ENCODE measurements around the gene FCER2.
A peak's percentile ranks its signal among the peaks of the same experiment; 100 is the strongest.

The FCER2 gene

DNA sequence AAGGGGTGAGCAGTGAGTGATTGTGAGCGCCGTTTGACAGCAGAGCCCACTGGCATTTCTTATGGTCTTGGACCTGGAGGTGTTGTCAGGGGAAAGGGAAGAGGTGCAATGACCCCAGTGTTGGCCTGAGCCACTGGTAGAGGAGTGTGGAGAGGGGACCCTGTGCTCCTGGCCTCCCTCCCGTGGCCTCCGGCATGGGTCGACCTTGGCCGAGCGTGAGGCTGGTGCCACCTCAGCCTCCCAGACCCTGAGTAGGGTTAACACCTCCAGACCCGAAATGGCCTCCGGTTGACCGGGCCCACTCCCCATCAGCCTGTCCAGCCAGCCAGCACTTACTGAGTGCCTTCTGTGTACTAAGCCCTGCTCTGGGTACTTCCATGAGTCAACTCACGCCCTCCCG lies 14.8 kb downstream of the FCER2 start:
- Mint-ChIP-seq H3K4me1 (ENCODE audit: low read depth in 2 of 2) (peaks cover 5 to 9% of the 10 kb centered on the region in 2 donors), H3K4me3 (no peak overlapping the region), H3K27me3 (no peaks in the 10 kb centered on the region), H3K9me3 (no peaks in the 10 kb centered on the region), H3K36me3 (ENCODE audit: insufficient read depth) (peaks cover 31% of the 10 kb centered on the region), H3K27ac (no peak overlapping the region)
- no peak for ATAC-seq (replicated peaks)
- DNase-seq: no peak

DNA sequence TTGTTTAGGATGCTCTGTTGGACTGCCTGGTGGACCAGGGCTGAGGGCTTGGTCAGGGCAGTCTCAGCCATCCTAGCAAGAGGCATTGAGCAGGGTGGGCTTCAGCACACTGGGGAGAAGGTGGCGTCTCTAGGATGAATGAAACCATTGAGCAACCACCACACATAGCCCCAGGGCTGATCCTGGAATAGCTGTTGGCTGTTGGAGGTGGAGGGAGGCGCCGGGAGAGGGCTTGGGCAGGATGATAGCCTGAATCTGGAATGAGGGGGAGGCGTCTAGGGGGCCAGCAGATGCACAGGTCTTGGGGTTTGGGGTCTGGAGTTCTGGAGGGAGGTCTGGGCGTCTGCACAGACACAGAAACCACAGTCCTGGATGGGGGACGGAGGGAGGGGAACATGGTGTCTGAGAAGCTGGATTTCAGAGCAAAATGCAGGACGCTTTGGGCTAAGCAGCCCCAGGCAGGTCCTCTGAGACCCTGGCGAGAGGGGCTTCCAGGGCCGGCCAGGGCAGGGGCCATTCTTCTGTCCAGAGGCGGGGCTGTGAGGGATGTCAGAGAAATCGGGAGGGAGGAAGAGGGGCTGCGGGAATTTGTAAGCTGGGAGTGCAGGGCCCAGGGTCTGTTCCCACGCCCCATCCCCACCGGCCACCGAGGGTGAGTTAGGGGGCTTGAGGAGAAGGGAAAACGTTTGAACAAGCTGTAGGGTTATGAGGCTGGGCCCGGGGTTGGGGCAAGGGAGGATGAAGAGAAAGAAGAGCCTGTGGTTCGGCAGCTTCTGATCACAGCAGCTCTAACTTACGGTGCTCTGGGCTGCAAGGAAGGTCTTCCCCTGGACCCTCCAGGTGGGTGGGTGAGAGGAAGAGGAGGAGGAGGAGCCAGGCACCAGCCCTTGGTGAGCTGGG lies 16.1 kb downstream of the FCER2 start:
- H3K4me1 Mint-ChIP-seq (ENCODE audit: low read depth in 2 of 2): peaks cover 12 to 19% of the 10 kb centered on the region in 2 donors
- H3K27ac Mint-ChIP-seq: no peak overlapping the region
- no peak for ATAC-seq (replicated peaks)
- H3K27me3 Mint-ChIP-seq: no peaks in the 10 kb centered on the region
- H3K9me3 Mint-ChIP-seq: no peaks in the 10 kb centered on the region
- H3K4me3 Mint-ChIP-seq: no peak overlapping the region
- no peak for DNase-seq
- peaks cover 42% of the 10 kb centered on the region for H3K36me3 Mint-ChIP-seq (ENCODE audit: insufficient read depth)

DNA sequence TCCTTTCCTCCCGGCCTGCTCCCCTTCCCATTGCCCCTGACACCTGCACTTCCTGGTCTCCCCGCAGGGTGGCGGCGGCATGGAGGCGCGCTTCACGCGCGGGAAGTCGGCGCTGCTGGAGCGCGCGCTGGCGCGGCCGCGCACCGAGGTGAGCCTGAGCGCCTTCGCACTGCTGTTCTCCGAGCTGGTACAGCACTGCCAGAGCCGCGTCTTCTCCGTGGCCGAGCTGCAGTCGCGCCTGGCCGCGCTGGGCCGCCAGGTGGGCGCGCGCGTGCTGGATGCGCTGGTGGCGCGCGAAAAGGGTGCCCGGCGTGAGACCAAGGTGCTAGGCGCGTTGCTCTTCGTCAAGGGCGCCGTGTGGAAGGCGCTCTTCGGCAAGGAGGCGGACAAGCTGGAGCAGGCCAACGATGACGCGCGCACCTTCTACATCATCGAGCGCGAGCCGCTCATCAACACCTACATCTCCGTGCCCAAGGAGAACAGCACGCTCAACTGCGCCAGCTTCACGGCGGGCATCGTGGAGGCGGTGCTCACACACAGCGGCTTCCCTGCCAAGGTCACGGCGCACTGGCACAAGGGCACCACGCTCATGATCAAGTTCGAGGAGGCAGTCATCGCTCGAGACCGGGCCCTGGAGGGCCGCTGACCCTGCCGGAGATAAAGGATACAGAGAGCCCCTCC lies 19.6 kb downstream of the FCER2 start:
- Mint-ChIP-seq H3K27ac (peak overlapping the region in 1 of 2 donors; percentile 96), H3K4me1 (ENCODE audit: low read depth in 2 of 2) (peaks cover 33 to 34% of the 10 kb centered on the region in 2 donors), H3K36me3 (ENCODE audit: insufficient read depth) (peaks cover 50% of the 10 kb centered on the region), H3K9me3 (no peaks in the 10 kb centered on the region), H3K27me3 (peaks cover 13 to 25% of the 10 kb centered on the region in 2 donors), H3K4me3 (peak overlapping the region; percentile 94 to 95)
- no peak for ATAC-seq (replicated peaks)
- DNase-seq: no peak

DNA sequence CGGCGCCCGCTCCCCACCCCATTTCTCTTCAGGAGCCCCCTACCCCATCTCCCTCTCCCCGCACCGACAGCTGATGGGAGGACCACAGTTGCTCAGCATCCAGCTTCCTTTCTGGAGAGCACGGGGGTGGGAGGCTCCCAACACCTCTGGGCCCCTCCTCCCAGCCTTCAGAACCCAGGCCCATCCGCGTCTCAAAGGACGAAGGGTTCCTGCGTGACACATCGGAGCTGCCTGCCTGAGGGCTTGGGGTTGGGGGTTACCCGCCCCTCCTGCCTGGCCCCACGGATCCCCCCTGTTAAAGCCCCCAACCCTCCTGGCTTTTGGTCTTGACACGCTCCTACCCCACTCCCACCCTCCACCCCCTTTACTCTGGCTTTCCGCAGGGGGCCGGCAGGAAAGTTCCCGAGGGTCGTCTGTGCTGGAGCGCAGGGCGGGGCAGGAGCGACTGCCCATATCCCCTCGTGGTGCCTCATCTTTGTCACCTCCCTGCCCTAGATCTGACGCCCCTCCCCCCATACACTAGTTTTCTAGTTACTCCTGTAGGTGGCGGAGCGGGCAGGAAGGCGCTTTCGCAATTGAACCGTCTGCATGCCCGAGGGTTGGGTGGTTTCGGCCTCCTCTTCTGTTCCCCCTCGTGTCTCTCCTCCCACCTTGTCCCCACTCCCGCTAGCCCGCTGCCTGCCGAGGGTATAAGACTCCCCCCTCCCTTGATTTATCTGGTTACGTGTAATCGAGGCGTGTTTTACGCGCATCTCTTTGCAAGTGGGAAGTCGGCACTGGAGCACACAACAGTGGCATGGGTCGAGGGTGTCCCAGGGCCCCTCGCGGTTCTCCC lies 20.4 kb downstream of the FCER2 start:
- Mint-ChIP-seq H3K4me1 (ENCODE audit: low read depth in 2 of 2) (peaks cover 33 to 38% of the 10 kb centered on the region in 2 donors), H3K36me3 (ENCODE audit: insufficient read depth) (peaks cover 50% of the 10 kb centered on the region), H3K27me3 (peaks cover 20 to 32% of the 10 kb centered on the region in 2 donors), H3K27ac (peak overlapping the region; percentile 92 to 96), H3K4me3 (peak overlapping the region; percentile 94 to 95), H3K9me3 (no peaks in the 10 kb centered on the region)
- ATAC-seq (replicated peaks): peak; percentile 55
- peak; percentile 76 to 84 (median 78) for DNase-seq

DNA sequence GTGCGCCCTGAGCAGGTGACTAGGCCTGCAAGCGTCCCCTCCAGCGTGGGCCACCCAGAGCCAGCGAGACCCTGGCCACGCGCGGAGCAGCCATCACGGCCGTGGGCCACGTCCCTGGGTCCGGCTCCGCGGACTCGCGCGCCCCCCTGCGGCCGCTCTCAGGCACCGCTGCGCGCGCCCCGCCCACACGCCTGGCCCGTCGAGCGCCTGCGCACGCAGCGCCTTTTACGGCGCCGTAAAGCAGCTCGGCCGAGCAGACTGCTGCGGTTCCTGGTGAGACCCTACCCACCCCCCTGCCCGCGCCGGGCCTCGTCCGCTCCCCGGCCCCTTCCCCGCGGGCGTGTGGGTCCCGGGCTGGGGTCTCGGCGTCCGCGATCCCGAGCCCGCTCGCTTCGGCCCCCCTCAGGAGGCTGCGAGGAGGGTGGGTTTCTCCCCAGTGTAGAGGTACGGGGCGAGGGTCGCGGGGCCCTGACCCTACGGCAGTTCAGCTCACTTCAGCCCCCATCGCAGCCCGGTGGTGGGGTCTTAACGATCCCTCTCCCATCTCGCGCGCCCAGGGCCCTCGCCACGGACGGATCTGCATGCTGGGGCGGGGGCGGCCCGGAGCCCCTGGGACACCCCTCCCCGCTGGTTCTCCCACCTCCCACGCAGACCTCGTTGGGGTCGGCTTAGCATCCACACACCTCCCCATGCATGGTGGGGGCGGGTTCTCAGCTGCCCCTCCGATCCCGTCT lies 21.2 kb downstream of the FCER2 start, which contains the start of gene TRAPPC5:
TSS of gene TRAPPC5 (plus strand) at position 228 of the 734 bp plus-strand sequence. CDS start 1,421 bp downstream, outside the sequence.
- ATAC-seq (replicated peaks): peak; percentile 68
- peak within 1 kb of the TSS; percentile 94 to 95 for H3K4me3 Mint-ChIP-seq
- peaks cover 48% of the 10 kb centered on the region for H3K36me3 Mint-ChIP-seq (ENCODE audit: insufficient read depth)
- peak; percentile 80 to 89 (median 87) for DNase-seq
- no peaks in the 10 kb centered on the region for H3K9me3 Mint-ChIP-seq
- peaks cover 28 to 40% of the 10 kb centered on the region in 2 donors for H3K27me3 Mint-ChIP-seq
- peak within 1 kb of the TSS; percentile 92 to 96 for H3K27ac Mint-ChIP-seq
- H3K4me1 Mint-ChIP-seq (ENCODE audit: low read depth in 2 of 2): peaks cover 33 to 40% of the 10 kb centered on the region in 2 donors

DNA sequence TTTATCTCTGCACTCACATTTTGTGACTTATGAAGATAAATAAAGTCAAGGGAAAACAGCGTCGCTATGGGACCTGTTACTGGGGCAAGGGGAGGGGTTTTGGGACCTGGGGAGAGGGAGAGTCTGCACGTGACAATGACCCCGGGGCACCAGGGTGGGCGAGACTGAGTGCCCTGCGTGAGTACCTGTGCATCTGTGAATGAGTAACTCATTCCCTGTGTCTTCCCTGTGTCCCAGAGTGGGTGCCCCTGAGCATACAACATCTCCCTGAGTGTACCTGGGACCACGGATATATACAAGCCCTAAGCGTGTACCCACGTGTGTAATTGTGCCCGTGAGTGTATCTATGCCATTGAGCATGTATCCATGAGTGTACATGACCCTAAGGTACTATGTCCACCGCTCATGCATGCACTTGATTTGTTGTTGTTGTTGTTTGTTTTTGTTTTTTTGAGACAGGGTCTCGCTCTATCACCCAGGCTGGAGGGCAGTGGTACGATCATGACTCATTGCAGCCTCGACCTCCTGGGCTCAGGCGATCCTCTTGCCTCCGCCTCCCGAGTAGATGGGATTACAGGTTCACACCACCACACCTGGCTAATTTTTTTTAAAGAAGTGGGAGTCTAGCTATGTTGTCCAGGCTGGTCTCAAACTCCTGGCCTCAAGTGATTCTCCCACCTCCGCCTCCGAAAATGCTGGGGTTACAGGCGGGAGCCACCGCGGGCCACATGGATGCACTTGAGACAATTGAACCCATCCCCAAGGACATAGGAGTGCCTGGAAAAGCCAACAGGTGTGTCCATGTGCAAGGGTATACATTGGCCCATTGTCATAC lies 21.9 kb downstream of the FCER2 start:
- Mint-ChIP-seq H3K4me3 (peak overlapping the region; percentile 65 to 94), H3K27me3 (peaks cover 31 to 45% of the 10 kb centered on the region in 2 donors), H3K9me3 (no peaks in the 10 kb centered on the region), H3K4me1 (ENCODE audit: low read depth in 2 of 2) (peaks cover 28 to 40% of the 10 kb centered on the region in 2 donors), H3K27ac (peak overlapping the region; percentile 28 to 67), H3K36me3 (ENCODE audit: insufficient read depth) (peaks cover 45% of the 10 kb centered on the region)
- no peak for ATAC-seq (replicated peaks)
- DNase-seq: no peak

DNA sequence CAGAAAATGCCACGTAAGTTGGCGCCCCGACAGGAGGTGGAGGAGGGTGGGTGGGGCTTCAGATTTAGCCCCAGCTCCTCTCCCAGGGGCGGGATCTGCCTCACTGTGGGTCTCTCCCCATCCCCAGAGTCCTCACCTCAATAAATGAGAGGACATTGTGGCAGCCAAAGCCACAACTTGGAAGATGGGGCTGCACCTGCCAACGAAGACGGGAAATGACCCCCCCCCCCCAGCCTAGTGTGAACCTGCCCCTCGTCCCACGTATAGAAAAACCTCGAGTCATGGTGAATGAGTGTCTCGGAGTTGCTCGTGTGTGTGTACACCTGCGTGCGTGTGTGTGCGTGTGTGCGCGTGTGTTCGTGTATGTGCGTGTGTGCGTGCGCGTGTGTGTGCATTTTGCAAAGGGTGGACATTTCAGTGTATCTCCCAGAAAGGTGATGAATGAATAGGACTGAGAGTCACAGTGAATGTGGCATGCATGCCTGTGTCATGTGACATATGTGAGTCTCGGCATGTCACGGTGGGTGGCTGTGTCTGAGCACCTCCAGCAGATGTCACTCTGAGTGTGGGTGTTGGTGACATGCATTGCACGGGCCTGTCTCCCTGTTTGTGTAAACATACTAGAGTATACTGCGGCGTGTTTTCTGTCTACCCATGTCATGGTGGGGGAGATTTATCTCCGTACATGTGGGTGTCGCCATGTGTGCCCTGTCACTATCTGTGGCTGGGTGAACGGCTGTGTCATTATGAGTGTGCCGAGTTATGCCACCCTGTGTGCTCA lies 22.8 kb downstream of the FCER2 start:
- H3K4me3 Mint-ChIP-seq: peak overlapping the region; percentile 56 to 65
- peaks cover 28 to 40% of the 10 kb centered on the region in 2 donors for H3K4me1 Mint-ChIP-seq (ENCODE audit: low read depth in 2 of 2)
- H3K36me3 Mint-ChIP-seq (ENCODE audit: insufficient read depth): peaks cover 42% of the 10 kb centered on the region
- H3K27ac Mint-ChIP-seq: peak overlapping the region; percentile 28 to 67
- ATAC-seq (replicated peaks): peak; percentile 65
- no peaks in the 10 kb centered on the region for H3K9me3 Mint-ChIP-seq
- DNase-seq: peak; percentile 54 to 58 (median 56)
- H3K27me3 Mint-ChIP-seq: peaks cover 36 to 49% of the 10 kb centered on the region in 2 donors

DNA sequence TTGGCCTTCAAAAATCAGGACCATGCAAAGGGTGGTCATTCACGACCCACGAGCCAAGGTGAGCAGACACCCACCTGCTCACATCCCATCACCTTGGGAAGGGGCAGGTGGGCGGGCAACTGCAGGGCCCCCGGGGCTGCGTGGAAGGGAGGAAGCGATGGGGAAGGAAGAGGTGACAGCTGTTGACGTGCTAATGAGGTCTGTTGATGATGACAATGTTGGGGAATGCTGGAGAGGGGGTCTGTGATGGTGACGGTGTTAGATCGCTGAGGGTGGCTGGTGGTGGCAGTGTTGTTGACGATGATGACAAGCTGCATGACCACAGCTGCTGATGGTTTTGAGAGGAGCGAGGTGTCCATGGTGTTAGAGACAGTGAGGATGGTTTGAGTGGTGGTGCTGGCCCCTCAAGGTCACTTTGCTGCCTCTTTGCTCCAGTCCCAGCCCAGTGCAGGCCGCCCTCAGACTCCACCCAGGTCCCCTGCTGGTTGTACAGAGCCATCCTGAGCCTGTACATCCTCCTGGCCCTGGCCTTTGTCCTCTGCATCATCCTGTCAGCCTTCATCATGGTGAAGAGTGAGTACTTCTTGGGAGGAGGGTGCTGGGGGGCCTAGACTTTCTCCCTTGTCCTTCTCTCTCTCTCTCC lies 24.1 kb downstream of the FCER2 start:
- DNase-seq (no peak), ATAC-seq (replicated peaks) (no peak)
- Mint-ChIP-seq H3K9me3 (no peaks in the 10 kb centered on the region), H3K27ac (peak overlapping the region in 1 of 2 donors; percentile 57), H3K27me3 (peaks cover 49 to 63% of the 10 kb centered on the region in 2 donors), H3K4me3 (no peak overlapping the region), H3K36me3 (ENCODE audit: insufficient read depth) (peaks cover 33% of the 10 kb centered on the region), H3K4me1 (ENCODE audit: low read depth in 2 of 2) (peaks cover 27 to 40% of the 10 kb centered on the region in 2 donors)

DNA sequence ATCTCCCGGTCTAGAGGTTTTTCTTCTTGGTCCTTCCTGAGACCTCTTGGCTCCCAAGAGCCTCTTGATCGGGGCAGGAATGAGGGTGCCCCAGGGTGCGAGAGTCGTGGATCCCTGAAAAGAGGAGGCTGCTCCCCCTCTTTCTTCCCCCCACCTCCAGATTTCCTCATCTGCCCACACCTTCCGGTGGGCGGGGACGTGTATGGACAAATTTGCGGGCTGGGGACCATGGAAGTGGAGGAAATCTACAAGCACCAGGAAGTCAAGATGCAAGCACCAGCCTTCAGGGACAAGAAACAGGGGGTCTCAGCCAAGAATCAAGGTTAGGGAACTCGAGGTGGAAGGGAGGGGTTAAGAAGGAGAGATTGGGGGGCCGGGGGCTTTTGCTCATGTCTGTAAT lies 25.1 kb downstream of the FCER2 start, which contains the start of gene MCEMP1:
TSS of gene MCEMP1 (plus strand) at position 237 of the 400 bp plus-strand sequence. CDS start at position 268, 31 bp downstream.
- H3K27ac Mint-ChIP-seq: peak within 1 kb of the TSS in 1 of 2 donors; percentile 57
- H3K4me3 Mint-ChIP-seq: peak within 1 kb of the TSS in 1 of 2 donors; percentile 43
- peaks cover 28% of the 10 kb centered on the region for H3K36me3 Mint-ChIP-seq (ENCODE audit: insufficient read depth)
- no peaks in the 10 kb centered on the region for H3K9me3 Mint-ChIP-seq
- ATAC-seq (replicated peaks): no peak
- H3K4me1 Mint-ChIP-seq (ENCODE audit: low read depth in 2 of 2): peaks cover 22 to 35% of the 10 kb centered on the region in 2 donors
- H3K27me3 Mint-ChIP-seq: peaks cover 52 to 72% of the 10 kb centered on the region in 2 donors
- DNase-seq: no peak

DNA sequence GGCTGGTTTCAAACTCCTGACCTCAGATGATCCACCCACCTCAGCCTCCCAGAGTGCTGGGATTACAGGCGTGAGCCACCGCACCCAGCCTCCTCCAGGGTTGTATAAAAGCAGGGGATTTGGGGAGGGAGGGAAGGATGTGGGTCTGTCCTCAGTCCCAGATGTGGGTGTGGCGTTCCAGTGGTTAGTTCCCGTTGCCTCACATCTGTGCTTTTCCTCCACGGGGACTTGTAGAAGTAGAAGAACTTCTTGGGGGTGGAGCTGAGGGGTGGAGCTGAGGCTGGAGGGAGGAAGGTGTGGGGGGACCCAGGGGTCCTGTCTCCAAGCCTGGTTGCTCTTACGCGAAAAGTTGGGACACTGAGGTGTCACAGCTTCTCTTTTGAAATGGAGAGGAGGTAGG lies 25.6 kb downstream of the FCER2 start:
- ATAC-seq (replicated peaks): no peak
- Mint-ChIP-seq H3K9me3 (no peaks in the 10 kb centered on the region), H3K4me1 (ENCODE audit: low read depth in 2 of 2) (peaks cover 17 to 31% of the 10 kb centered on the region in 2 donors), H3K4me3 (peak overlapping the region in 1 of 2 donors; percentile 43), H3K27me3 (peaks cover 57 to 77% of the 10 kb centered on the region in 2 donors), H3K27ac (no peak overlapping the region), H3K36me3 (ENCODE audit: insufficient read depth) (peaks cover 24% of the 10 kb centered on the region)
- DNase-seq: no peak
